H7 (cell line): ENCODE data around the gene ZFAND3. TPM values are rescaled to one million over a fixed set of nuclear protein-coding genes. Genes with fewer than 3 reads are reported as not detected.
A peak's percentile ranks its signal among the peaks of the same experiment; 100 is the strongest.

Source experiments
- DNase-seq: peaks from one replicate; pipeline ENCODE4 v3.0.0; 2012
- H3K27me3 ChIP-seq: 2 replicates; pipeline ENCODE4 v1.6.0; 2011; ENCODE audit warnings: mild to moderate bottlenecking, low read length; ENCODE audit not compliant: control insufficient read depth, insufficient read depth
- H3K36me3 ChIP-seq: replicated peaks from 2 replicates; pipeline ENCODE4 v1.5.1; 2011; ENCODE audit warnings: low read length; ENCODE audit not compliant: control insufficient read depth, insufficient read depth
- H3K4me3 ChIP-seq: 2 replicates; pipeline ENCODE4 v1.5.1; 2011; ENCODE audit warnings: low read depth, mild to moderate bottlenecking, control low read depth, low read length, moderate library complexity; ENCODE audit not compliant: insufficient read depth
- total RNA-seq: library from RNA; depleted of rRNA; stranded (reverse); fragments of >200 nt; shearing (Covaris generic); gene quantifications from 2 replicates; pipeline ENCODE4 v1.2.3, GENCODE V29; 2014

Gene ZFAND3
- total RNA-seq, 1 experiment from 2014 or later, result 17.1 TPM

DNA sequence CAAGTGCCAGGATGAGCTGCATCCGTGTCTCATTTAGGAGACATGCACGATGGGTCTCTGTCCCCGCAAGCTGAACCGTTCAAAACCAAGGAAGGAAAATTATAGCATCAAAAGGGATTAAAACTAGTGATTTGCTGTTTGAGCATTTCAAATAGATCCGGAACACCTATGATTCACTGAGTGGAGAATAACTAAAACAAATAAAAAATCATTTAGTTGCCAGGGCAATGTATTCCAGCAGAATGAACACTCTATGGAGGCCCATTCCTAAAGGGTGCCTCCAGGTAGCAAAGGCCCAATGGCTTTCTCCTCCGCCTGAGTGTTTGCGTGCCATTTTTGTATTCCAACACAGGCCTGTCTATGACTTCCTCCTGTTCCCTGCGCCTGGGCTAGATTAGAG lies 354.8 kb downstream of the ZFAND3 start:
- no peak for DNase-seq
- Histone ChIP-seq H3K27me3 (no peaks in the 10 kb centered on the region), H3K36me3 (no peaks in the 10 kb centered on the region), H3K4me3 (no peak overlapping the region)

DNA sequence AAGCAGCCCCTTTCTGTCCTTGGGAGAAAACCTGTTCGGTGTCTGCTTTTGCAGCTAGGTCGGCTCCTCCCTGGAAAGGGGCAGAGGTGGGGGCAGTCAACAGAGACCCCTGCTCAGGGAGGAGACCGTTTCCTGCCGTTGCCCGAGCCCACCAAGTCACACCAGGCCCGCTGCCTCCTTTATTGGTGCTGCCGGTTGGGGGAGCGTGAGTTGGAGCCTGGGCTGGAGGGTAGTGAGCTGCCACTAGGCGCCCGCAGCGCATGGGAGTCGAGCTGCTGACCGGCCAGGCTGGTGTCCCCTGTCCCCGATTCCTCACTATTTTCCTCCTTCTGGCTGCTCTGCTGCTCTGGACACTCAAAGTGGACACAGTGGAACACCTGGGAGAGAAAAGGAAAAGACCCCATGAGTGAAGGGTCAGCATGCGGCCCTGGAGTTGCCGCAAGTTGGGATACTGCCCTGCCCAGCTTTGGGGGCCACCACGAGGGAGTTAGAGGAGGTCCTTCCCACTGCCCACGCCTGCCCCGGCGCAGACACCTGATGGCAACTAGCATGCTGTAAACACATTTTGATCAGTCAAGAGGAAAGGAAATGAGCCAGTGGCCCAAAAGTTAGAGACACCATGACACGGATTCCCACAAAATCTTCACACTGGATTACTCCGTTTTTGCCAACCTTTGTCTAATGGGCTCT lies 355.4 kb downstream of the ZFAND3 start:
- Histone ChIP-seq H3K27me3 (no peaks in the 10 kb centered on the region), H3K36me3 (no peaks in the 10 kb centered on the region), H3K4me3 (no peak overlapping the region)
- DNase-seq, result peak; percentile 49

- Histone ChIP-seq H3K4me3 (no peak overlapping the region), H3K36me3 (no peaks in the 10 kb centered on the region), H3K27me3 (no peaks in the 10 kb centered on the region)
- DNase-seq, result peak; percentile 30
Observed at GRCh38 chr6:38175786-38176185, 356.3 kb downstream of the ZFAND3 start.

- Histone ChIP-seq H3K36me3 (no peaks in the 10 kb centered on the region), H3K4me3 (no peak overlapping the region), H3K27me3 (no peaks in the 10 kb centered on the region)
- DNase-seq, result peak; percentile 83
Observed at GRCh38 chr6:38176797-38177751, 357.5 kb downstream of the ZFAND3 start.

DNA sequence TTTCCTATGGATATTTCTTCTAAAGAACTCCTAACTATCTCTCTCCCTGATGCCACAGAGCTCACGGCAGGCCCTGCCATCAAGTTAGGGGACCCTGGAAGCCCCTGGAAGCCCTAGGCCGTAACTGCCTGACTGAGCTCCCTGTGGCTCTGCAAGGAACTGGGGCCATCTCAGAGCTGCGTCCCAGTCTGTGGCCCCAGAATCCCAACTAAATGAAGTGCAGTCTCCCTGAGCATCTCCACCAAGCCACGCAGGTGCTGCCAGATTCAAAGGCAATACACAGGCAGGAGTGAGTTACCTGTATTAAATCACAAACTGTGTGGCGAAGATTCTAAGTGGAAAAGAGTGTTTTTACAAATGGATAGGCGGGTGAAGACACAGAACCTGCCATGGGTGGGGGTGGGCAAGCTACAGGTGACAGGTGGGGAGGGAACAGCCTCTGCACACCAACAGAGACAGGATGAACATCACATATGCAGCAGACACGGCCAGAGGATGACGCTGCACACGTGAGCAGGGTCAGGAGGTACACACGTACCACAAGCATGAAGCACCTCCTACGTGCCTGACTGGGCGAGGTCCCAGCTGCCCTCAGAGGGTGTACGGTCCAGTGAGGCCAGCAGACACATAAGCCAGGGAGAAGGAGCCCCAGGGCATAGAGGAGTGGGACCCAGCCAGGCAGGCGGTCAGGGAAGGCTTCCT lies 358.5 kb downstream of the ZFAND3 start:
- Histone ChIP-seq H3K36me3 (no peaks in the 10 kb centered on the region), H3K27me3 (no peaks in the 10 kb centered on the region), H3K4me3 (no peak overlapping the region)
- peak; percentile 28 for DNase-seq

DNA sequence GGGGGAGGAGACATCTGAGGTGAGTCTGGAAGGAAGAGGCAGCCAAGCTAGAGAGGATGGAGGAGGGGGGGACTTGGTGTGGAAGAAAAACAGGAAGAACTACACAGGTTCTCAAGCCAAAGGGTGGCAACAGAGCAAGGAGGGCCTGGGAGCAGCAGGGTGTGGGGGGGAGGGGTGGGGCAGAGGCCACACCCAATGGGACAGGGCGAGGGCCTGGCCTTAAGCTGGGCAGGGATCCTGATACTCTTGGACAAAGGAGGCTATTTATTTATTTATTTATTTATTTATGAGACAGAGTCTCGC lies 359.0 kb downstream of the ZFAND3 start:
- Histone ChIP-seq H3K27me3 (no peaks in the 10 kb centered on the region), H3K36me3 (no peaks in the 10 kb centered on the region), H3K4me3 (no peak overlapping the region)
- DNase-seq, result peak; percentile 52

- no peaks in the 10 kb centered on the region for H3K27me3 ChIP-seq
- peak; percentile 72 for DNase-seq
- H3K4me3 ChIP-seq, result no peak overlapping the region
- H3K36me3 ChIP-seq, result no peaks in the 10 kb centered on the region
Observed at GRCh38 chr6:38179300-38179699, 359.8 kb downstream of the ZFAND3 start.

DNA sequence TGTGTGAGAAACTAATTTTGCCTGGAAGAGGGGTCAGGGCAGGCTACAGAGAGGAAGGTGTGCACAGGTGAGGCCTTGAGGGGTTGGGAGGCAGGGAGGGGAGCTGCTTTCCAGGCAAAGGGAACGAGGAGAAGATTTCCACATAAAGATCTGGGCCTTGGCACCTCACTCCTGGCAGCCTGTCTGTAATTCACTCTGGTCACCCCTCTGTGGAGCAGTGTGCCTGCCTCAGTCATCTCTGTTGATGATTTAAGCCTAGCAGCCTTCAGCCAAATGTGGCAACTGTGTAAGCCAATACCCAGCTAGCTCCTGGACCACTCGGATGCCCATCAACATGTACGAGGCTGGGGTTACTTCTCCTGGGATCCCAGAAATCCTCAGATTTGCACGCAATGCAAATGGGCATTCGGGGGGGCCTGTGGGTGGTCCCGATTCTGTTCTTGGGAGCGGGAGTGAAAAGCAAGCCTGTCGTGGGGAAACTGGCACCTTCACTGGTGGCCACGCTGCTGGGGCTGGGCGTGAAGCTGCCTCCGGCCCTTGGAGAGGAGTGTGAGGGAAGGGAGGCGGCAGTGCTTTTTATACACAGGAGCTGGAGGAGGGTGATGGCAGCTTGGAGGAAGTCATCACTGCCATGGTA lies 360.4 kb downstream of the ZFAND3 start:
- DNase-seq, result peak; percentile 36
- Histone ChIP-seq H3K36me3 (no peaks in the 10 kb centered on the region), H3K27me3 (no peaks in the 10 kb centered on the region), H3K4me3 (no peak overlapping the region)

DNA sequence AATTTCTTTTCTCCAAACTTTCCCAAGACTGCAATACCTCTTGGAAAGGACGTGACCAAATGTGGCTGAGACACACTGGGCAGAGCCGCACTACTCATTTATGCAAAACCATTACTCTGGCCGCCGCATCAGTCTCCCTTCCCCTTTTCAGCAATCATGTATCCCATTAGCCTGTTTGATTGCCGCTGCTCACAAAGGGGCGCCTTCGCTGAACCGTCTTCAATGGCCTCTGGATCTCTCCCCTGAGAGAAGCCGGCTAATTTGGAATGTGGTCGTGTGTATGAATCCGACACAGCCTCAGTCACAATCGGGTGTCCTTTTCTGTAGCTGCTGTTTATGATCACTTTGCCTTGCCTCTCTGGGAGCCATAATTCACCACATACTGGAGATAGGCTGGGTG lies 361.1 kb downstream of the ZFAND3 start:
- no peak overlapping the region for H3K4me3 ChIP-seq
- no peaks in the 10 kb centered on the region for H3K27me3 ChIP-seq
- no peaks in the 10 kb centered on the region for H3K36me3 ChIP-seq
- DNase-seq, result peak; percentile 23

DNA sequence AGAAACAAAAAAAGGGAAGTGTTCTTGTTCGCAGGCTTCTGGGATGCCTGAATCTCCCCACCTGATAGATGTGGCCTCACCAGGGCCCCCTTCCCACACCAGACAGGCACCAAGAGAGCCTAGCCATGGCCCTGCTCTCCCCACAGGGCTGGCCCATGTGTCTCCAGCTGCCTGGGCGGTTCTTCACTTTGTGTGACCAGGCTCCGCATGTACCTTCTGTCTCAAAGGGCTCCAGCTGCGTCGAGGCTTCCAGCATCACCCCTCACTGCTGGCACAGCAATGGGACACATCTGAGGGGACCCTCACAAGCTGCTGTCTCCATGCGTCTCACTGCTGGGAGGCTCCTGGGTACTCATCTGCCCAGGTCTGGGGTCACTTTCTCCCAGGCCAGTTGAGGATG lies 362.9 kb downstream of the ZFAND3 start:
- Histone ChIP-seq H3K27me3 (no peaks in the 10 kb centered on the region), H3K4me3 (no peak overlapping the region), H3K36me3 (no peaks in the 10 kb centered on the region)
- peak; percentile 16 for DNase-seq

DNA sequence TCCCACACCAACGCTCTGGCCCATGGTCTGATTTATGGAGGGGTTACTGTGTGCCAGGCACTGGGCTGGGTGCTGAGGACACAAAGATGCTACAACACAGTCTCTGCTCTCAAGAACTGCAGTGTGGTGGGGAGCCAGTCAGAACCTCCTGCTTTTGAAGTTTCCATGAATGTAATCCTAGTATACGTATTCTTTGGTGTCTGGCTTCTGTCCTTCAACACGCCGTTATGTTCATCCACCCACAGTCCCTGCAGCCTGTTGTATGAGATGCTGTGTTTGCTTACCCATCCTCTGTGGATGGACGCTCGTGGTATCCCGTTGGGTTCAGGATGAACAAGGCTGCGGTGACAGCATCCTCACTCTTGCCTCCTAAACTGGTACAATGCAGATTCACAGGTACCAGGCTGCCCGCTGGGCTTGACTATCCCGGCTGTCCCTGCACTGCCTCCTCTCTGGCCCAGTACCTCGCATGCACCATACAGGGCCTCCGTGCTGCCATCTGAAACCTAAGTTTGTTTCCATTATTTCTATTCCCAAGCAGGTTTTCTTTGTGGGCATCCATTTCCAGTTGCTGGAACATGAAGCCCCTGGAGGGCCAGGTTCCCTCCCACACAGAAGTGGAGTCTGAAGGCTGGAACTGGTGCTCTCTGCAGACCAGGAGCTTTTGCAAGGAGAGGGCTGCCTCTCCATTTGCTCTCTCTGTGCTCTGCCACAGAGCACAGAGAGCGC lies 364.5 kb downstream of the ZFAND3 start:
- no peaks in the 10 kb centered on the region for H3K27me3 ChIP-seq
- H3K36me3 ChIP-seq, result no peaks in the 10 kb centered on the region
- peak; percentile 2 for DNase-seq
- H3K4me3 ChIP-seq, result no peak overlapping the region

DNA sequence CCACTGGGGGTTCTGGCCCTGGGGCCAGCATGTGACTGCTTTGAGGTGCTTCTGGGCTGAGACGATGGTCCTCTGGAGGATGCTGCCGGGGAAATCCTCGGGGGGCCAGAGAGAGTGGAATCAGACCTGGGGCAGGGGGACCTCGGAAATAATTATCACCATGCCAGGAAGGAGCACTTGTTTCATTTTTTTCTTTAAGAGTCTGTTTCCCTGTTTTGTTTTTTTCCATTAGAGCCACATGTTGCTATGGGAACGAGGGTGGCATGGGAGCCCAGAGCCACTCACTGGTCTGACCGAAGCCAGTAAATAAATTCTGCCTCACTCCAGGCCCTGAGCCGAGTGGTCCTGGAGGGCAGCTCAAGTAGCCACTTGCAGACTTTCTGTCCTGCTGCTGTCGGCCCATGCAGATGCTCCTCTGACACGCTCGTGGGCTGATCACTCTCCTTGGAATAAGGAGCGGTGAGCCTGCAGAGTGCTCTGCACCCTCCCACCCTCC lies 365.1 kb downstream of the ZFAND3 start:
- peak; percentile 31 for DNase-seq

DNA sequence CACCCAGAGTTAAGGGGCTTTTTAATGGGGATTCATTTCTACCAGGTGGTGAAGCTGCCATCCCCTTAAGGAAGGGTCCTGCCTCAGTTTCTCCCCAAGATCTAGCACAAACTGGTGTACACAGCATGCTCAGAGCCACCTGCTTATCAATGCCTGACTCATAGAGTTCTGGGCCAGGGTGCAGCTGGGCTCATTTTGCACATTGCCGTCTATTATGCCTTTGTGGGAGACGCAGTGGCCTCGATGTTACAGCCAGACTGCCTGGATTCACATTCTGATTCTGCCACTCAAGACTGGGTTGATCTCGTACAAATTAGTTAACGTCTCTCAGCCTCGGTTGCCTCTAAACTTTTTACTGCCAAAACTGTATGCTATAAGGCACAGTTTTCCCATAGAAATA lies 365.7 kb downstream of the ZFAND3 start:
- Histone ChIP-seq H3K4me3 (no peak overlapping the region), H3K27me3 (no peaks in the 10 kb centered on the region), H3K36me3 (no peaks in the 10 kb centered on the region)
- DNase-seq, result peak; percentile 2

More for the DNA sequence above, 365.1 kb downstream of the ZFAND3 start:
- H3K36me3 ChIP-seq, result no peaks in the 10 kb centered on the region
- H3K4me3 ChIP-seq, result no peak overlapping the region
- no peaks in the 10 kb centered on the region for H3K27me3 ChIP-seq

DNA sequence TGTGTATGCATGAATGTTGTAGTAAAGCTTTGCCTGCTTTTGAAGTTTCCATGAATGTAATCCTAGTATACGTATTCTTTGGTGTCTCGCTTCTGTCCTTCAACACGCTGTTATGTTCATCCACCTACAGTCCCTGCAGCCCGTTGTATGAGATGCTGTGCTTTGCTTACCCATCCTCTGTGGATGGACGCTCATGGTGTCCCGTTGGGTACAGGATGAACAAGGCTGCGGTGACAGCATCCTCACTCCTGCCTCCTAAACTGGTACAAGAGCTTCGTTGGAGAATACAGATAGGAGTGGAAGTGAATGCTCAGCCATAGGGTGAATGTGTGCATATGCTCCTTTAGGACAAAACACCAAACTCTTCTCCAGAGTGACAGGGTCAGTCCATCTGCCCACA lies 366.2 kb downstream of the ZFAND3 start:
- H3K27me3 ChIP-seq, result no peaks in the 10 kb centered on the region
- no peak for DNase-seq
- H3K36me3 ChIP-seq, result no peaks in the 10 kb centered on the region
- no peak overlapping the region for H3K4me3 ChIP-seq
